Fibroblast of skin of left biceps (primary cell): ENCODE data around the gene RASGRP1.

Source experiments
- DNase-seq, 2 experiments: peaks; one replicate each; pipeline ENCODE4 v3.0.0-alpha.2; 2013; ENCODE audit warnings: low read depth in 2 of 2

The RASGRP1 gene

GRCh38 chr15:38460543-38460942, 104.1 kb downstream of the RASGRP1 start:
- no peak for DNase-seq

GRCh38 chr15:38459480-38459879, 105.1 kb downstream of the RASGRP1 start:
- no peak for DNase-seq

GRCh38 chr15:38458646-38459045, 106.0 kb downstream of the RASGRP1 start:
- no peak for DNase-seq

- DNase-seq: no peak
These were observed 109.5 kb downstream of the RASGRP1 start for GRCh38 chr15:38455092-38455491.

GRCh38 chr15:38454696-38455090, 109.9 kb downstream of the RASGRP1 start:
- no peak for DNase-seq

- peak; percentile 70 for DNase-seq
These were observed 110.5 kb downstream of the RASGRP1 start, which contains the start of gene FAM98B for GRCh38 chr15:38453971-38454695. Gene FAM98B, plus strand, starts transcription at chr15:38454127. Its CDS starts 35 bp downstream, at chr15:38454162.

GRCh38 chr15:38441130-38441519, 123.5 kb downstream of the RASGRP1 start:
- DNase-seq: no peak

- peak; percentile 12 to 19 for DNase-seq
These were observed 124.1 kb downstream of the RASGRP1 start for GRCh38 chr15:38440353-38441129.
